Measurements from ENCODE around the gene CBY3. TPM values are rescaled to one million over a fixed set of nuclear protein-coding genes. Genes with fewer than 3 reads are reported as not detected.
"Not testable (repeated sequence)": the region's sequence is repeated elsewhere in the genome, so short reads cannot be mapped to it uniquely, and the experiment has no call there.

CBY3 gene
- total RNA-seq, 1 donor from 2014 or later: not detected

DNA sequence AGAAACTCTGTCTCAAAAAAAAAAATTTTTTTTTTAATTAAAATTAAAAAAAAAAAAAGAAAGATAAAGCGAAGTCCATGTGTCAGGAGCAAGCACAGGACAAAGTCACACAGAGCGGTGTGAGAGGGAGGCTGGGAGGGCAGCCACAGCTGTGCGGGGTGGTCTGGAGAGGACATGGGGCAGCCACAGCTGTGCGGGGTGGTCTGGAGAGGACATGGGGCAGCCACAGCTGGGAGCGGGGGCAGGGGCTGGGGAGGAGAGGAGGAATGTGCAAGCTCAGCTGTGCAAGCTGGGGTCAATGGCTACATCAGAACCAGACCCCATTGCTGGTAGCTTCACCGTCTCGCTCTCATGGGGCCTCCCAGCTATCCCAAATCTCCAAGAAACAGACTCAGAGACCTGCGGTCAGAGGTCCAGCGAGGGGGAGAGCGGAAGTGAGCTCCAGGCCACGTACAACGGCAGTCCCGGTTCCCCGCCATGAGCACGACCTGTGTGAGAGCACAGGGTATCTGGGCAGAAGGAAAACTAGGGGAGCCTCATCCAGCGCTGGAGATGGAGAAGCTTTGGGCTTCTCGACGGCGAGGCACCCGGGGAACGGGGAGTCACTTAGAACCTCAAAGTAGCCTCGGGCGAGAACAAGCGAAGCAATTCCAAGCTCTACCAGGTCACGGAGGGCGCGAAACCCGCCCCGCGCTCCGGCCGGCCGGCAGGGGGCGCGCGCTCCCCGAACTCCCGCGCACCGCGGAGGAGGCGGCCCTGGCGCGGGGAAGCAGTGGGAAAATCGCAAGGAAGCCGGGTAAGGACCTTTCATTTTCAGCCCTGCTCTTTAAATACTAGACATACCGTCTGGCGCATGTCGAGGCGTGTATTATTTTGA lies 23.3 kb downstream of the CBY3 start:
- not testable (repeated sequence) for H3K4me3 ChIP-seq (ENCODE audit: low read depth, low read length); DNase-seq (ENCODE audit: low read depth)

DNA sequence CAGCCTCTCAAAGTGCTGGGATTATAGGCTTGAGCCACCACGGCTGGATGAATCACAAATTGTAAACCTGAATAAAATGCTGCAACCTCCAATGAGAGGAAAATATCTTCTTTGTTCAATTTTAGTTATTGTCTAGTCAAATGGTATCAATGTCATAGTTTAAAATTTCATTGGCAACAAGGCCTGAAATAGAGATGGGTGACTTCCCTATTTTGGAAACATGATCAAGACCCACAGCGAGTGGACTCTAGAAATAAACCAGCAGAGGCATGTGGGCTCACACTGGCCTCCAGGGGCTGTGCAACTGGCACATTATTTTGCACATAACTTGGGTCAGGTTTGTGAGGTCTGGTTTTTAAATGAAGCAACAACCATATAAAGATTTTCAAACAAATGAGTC lies 27.7 kb downstream of the CBY3 start:
- H3K4me3 ChIP-seq (ENCODE audit: low read depth, low read length); DNase-seq (ENCODE audit: low read depth): not testable (repeated sequence)

DNA sequence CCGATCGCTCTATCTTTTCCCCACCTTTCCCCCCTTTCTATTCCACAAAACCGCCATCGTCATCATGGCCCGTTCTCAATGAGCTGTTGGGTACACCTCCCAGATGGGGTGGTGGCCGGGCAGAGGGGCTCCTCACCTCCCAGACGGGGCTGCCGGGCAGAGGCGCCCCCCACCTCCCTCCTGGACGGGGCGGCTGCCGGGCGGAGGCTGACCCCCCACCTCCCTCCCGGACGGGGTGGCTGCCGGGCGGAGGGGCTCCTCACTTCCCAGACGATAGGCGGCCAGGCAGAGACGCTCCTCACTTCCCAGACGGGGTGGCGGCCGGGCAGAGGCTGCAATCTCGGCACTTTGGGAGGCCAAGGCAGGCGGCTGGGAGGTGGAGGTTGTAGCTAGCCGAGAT lies 30.6 kb downstream of the CBY3 start:
- DNase-seq (ENCODE audit: low read depth); H3K4me3 ChIP-seq (ENCODE audit: low read depth, low read length): not testable (repeated sequence)

DNA sequence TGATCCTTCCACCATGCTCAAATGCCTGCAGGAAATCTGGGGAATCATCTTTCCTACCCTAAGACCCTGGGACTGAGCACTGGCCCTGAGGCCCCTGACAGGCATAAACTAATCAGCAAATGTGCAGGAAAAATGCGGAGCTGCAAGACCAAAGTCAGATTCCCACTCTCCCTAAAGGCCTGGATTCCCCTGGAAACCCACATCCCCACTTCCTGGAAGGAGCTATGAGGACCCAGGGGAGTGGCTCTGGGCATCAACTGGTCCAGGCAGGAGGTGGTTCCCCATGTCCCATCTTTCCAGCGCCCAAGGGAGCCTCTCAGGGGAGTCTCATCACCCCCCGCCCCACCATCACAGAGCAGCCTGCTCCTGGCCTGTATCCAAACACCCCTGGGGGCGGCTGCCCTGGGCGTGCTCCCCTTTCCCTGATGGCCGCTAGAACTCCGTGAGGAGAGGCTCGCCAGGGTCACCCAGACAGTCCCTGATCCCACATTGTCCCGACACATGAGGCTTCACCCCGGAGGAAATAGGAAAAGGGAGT lies 31.6 kb downstream of the CBY3 start:
- not testable (repeated sequence) for DNase-seq (ENCODE audit: low read depth); H3K4me3 ChIP-seq (ENCODE audit: low read depth, low read length)

DNA sequence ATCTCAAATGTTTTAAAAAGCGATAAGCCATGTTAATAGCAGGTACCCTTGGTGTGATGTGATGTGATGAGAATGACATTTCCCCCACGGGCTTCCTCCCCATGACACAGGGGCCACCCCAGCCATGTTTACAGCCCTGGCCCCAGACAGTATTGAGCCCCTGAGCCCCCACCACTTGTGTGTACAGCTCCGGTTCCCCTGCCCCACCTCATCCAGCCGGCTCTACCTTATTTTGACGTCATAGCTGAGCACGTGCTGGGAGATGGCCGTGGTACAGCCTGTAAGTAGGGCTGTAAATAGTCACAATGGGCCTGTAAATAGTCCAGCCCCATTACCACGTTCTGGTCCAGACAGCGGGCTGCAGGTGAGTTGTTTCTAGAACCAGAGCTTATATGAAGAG lies 32.4 kb downstream of the CBY3 start:
- H3K4me3 ChIP-seq (ENCODE audit: low read depth, low read length): no peak overlapping the region
- DNase-seq (ENCODE audit: low read depth): no peak
- TF ChIP-seq, protein P1, sequence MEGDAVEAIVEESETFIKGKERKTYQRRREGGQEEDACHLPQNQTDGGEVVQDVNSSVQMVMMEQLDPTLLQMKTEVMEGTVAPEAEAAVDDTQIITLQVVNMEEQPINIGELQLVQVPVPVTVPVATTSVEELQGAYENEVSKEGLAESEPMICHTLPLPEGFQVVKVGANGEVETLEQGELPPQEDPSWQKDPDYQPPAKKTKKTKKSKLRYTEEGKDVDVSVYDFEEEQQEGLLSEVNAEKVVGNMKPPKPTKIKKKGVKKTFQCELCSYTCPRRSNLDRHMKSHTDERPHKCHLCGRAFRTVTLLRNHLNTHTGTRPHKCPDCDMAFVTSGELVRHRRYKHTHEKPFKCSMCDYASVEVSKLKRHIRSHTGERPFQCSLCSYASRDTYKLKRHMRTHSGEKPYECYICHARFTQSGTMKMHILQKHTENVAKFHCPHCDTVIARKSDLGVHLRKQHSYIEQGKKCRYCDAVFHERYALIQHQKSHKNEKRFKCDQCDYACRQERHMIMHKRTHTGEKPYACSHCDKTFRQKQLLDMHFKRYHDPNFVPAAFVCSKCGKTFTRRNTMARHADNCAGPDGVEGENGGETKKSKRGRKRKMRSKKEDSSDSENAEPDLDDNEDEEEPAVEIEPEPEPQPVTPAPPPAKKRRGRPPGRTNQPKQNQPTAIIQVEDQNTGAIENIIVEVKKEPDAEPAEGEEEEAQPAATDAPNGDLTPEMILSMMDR (conservative IDR thresholded peaks at IDR 0.05; ENCODE audit: low read depth, low read length): no peak

DNA sequence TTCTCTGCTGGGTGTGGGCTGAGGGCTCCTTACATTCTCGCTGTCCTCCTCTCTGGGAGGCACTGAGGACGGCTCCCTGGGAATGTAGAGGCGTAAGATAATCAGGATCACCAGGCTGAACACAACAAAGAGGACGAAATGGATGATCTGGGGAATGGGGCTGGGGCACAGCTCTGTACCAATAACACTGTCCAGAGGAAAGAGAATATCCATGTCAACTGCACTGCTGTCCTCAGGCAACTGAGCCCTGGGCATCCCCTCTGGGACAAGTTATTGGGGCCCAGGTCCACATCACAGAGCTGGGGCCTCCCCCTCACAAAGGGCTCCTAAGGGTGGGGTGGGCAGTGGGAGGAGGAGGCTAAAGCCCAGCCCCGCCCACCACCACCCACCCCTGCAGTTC lies 36.1 kb downstream of the CBY3 start:
- DNase-seq (ENCODE audit: low read depth); H3K4me3 ChIP-seq (ENCODE audit: low read depth, low read length): not testable (repeated sequence)

DNA sequence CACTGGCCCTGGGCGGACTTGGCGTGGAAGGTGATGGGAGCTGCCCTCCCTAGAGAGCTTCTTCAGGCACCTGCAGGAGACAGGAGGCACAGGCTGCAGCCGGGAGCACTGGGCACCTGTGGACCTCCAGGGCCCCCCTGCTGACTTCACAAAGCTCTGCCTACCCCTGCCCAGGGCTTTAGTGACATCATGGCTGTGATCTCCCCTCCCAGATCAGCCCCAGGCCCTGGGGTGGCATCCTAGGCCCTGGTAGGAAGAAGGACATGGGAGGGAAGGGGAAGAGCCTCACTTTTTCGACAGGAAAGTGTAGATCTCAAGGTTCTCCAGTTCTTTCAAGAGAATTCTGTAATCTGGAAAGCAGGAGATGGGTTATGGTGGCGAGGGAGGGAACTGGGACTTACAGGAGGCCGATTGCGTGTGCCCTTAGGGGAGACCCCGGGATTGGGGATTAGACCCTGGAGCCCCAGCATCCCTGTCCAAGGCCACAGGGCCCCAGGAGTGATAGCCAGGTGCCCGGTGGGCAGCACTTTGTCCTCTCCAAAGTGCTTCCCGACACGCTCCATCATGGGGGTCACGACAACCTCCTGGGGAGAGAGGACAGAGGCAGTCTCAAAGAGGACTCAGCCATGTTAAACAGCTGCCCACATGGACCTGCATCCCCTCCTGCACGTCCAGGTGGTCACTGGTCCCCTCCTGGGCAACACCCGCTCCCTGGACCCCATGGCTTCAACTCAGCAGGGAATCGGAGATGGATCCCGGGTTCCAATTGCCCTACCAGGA lies 37.5 kb downstream of the CBY3 start:
- not testable (repeated sequence) for DNase-seq (ENCODE audit: low read depth); H3K4me3 ChIP-seq (ENCODE audit: low read depth, low read length)

DNA sequence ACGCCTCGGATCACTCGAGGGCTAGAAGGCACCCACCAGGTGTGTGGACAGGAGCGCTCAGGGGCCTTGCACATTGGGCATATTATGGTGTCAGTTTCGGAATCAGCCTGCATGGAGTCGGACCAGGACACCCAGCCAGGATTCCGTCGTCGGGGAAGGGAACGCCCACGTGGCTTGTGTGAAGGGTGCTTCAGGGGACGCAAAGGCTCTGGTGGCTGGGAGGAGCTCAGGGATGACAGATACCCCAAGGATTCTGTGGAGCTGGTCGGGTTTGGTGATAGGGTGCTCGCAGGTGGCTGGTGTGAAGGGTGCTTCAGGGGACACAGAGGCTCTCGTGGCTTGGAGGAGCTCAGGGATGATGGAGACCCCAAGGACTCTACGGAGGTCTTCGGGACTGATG lies 38.2 kb downstream of the CBY3 start:
- not testable (repeated sequence) for H3K4me3 ChIP-seq (ENCODE audit: low read depth, low read length); DNase-seq (ENCODE audit: low read depth)

DNA sequence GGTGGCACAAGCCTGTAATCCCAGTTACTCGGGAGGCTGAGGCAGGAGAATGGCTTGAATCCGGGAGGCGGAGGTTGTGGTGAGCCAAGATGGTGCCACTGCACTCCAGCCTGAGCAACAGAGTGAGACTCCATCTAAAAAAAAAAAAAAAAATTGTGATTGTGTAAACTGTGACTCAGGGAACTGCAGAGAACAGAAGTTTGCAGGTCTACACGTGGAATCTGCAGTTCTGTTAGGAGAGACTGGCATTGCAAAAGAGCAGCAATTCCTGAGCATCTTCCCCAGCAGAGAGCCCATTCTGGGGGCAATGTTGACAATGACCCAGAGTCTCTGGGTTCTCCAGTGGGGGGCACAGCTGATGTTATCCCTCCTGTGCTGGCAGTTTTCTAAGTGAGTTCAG lies 39.1 kb downstream of the CBY3 start:
- not testable (repeated sequence) for H3K4me3 ChIP-seq (ENCODE audit: low read depth, low read length); DNase-seq (ENCODE audit: low read depth)

DNA sequence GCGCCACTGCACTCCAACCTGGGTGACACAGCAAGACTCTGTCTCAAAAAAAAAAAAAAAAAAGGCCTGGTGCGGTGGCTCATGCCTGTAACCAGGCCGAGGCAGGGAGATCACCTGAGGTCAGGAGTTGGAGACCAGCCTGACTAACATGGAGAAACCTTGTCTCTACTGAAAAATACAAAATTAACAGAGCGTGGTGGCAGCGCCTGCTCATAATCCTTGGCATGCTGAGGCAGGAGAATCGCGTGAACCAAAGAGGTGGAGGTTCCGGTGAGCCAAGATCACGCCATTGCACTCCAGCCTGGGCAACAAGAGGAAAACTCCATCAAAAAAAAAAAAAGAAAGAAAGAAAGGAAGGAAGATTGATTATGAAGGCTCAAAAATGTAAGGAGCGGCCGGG lies 41.5 kb downstream of the CBY3 start:
- DNase-seq (ENCODE audit: low read depth); H3K4me3 ChIP-seq (ENCODE audit: low read depth, low read length): not testable (repeated sequence)

DNA sequence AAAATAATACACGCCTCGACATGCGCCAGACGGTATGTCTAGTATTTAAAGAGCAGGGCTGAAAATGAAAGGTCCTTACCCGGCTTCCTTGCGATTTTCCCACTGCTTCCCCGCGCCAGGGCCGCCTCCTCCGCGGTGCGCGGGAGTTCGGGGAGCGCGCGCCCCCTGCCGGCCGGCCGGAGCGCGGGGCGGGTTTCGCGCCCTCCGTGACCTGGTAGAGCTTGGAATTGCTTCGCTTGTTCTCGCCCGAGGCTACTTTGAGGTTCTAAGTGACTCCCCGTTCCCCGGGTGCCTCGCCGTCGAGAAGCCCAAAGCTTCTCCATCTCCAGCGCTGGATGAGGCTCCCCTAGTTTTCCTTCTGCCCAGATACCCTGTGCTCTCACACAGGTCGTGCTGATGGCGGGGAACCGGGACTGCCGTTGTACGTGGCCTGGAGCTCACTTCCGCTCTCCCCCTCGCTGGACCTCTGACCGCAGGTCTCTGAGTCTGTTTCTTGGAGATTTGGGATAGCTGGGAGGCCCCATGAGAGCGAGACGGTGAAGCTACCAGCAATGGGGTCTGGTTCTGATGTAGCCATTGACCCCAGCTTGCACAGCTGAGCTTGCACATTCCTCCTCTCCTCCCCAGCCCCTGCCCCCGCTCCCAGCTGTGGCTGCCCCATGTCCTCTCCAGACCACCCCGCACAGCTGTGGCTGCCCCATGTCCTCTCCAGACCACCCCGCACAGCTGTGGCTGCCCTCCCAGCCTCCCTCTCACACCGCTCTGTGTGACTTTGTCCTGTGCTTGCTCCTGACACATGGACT lies 46.3 kb downstream of the CBY3 start:
- DNase-seq (ENCODE audit: low read depth): not testable (repeated sequence)
- peak overlapping the region; percentile 35 for H3K4me3 ChIP-seq (ENCODE audit: low read depth, low read length)

DNA sequence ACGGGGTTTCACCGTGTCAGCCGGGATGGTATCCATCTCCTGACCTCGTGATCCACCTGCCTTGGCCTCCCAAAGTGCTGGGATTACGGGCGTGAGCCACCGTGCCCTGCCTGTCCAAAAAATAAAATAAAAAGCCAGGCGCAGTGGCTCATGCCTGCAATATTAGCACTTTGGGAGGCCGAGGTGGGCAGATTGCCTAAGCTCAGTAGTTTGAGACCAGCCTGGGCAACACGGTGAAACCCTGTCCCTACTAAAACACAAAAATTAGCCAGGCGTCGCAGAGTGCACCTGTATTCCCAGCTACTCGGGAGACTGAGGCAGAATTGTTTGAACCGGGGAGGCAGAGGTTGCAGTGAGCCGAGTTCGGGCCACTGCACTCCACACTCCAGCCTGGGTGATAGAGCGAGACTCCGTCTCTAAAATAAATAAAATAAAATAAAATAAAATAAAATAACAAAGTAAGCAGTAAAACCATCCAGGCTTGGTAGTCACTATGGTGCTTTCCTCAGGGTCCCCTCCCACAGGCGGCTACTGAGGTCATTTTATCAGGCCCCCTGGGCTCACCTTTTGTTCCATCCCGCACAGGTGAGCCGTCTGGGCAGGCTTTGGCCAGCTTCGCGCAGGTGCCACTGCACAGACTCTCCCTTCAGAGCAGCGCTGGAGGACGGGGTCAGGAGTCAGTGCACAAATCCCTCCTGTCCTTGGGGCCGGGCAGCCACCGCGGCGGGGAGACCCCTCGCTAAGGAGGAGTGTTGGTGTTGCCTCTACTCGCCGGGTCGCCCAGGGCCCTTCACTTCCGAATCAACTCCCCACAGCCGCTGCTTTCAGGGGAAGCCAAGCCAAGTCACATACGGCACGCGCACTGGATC lies 47.1 kb downstream of the CBY3 start:
- peak overlapping the region; percentile 53 for H3K4me3 ChIP-seq (ENCODE audit: low read depth, low read length)
- DNase-seq (ENCODE audit: low read depth): not testable (repeated sequence)

Other genes starting within 250 kb of the CBY3 start
- gene RUFY1, start 130.5 kb downstream of the CBY3 start, total RNA-seq: 25.1 and 31.5 TPM in 2 replicates
- 405 and 511 TPM in 2 replicates for gene HNRNPH1, start 57.4 kb downstream of the CBY3 start, total RNA-seq
- gene CANX, start 17.9 kb upstream of the CBY3 start, total RNA-seq: 390 and 467 TPM in 2 replicates
- gene MAML1, start 51.8 kb upstream of the CBY3 start, total RNA-seq: 11.8 and 24.3 TPM in 2 replicates
- 0.94 and 9.1 TPM in 2 replicates for gene LTC4S, start 113.0 kb upstream of the CBY3 start, total RNA-seq
- 232 and 278 TPM in 2 replicates for gene MGAT4B, start 125.8 kb upstream of the CBY3 start, total RNA-seq
- gene SQSTM1, start 139.9 kb upstream of the CBY3 start, total RNA-seq: 233 and 275 TPM in 2 replicates
- gene MRNIP, start 177.8 kb upstream of the CBY3 start, total RNA-seq: 8.9 and 22.1 TPM in 2 replicates
- 67.5 and 69.0 TPM in 2 replicates for gene TBC1D9B, start 226.9 kb upstream of the CBY3 start, total RNA-seq

Measured in epithelial cell of proximal tubule (primary cell).